Neural cell (in vitro differentiated cells): ENCODE measurements around the gene GIPC1. TPM values are rescaled to one million over a fixed set of nuclear protein-coding genes. Genes with fewer than 3 reads are reported as not detected.

Experiments
- H2AFZ ChIP-seq: fragments of 200-600, 300-800 bp; sonication (generic), shearing (Covaris generic); 2 replicates; pipeline ENCODE4 v1.6.0; 2014; ENCODE audit warnings: low read depth, mild to moderate bottlenecking, antibody characterized with exemption, low read length, moderate library complexity
- H3F3A ChIP-seq: fragments of 200-600 bp; shearing (Covaris generic); 2 replicates; pipeline ENCODE4 v1.6.1; 2016; ENCODE audit warnings: mild to moderate bottlenecking, moderate library complexity, mixed read lengths, antibody characterized with exemption, low read length; ENCODE audit not compliant: insufficient read depth, poor library complexity, severe bottlenecking
- H3K27ac ChIP-seq: fragments of 200-600, 300-800 bp; sonication (generic), shearing (Covaris generic); 2 replicates; pipeline ENCODE4 v1.5.1; 2014; ENCODE audit warnings: mild to moderate bottlenecking, low read length, moderate library complexity
- H3K27me3 ChIP-seq: fragments of 300-800, 200-600 bp; sonication (generic), shearing (Covaris generic); 2 replicates; pipeline ENCODE4 v1.6.0; 2014; ENCODE audit warnings: mild to moderate bottlenecking, low read depth, low read length, moderate library complexity; ENCODE audit not compliant: insufficient read depth
- H3K36me3 ChIP-seq: fragments of 300-800, 200-600 bp; sonication (generic), shearing (Covaris generic); 2 replicates; pipeline ENCODE4 v1.5.1; 2014; ENCODE audit warnings: mild to moderate bottlenecking, antibody characterized with exemption, low read length, moderate library complexity; ENCODE audit not compliant: insufficient read depth
- H3K4me2 ChIP-seq: fragments of 300-800, 200-600 bp; sonication (generic), shearing (Covaris generic); 2 replicates; pipeline ENCODE4 v1.6.0; 2014; ENCODE audit warnings: mild to moderate bottlenecking, low read length
- H3K4me3 ChIP-seq: fragments of 300-800, 200-600 bp; sonication (generic), shearing (Covaris generic); 2 replicates; pipeline ENCODE4 v1.5.1; 2014; ENCODE audit warnings: mild to moderate bottlenecking, low read length, moderate library complexity
- H3K79me2 ChIP-seq: fragments of 200-600 bp; shearing (Covaris generic); replicated peaks from 2 replicates; pipeline ENCODE4 v1.6.0; 2014; ENCODE audit warnings: mild to moderate bottlenecking, low read length, moderate library complexity; ENCODE audit not compliant: insufficient read depth
- H3K9ac ChIP-seq: fragments of 300-800, 200-600 bp; sonication (generic), shearing (Covaris generic); 2 replicates; pipeline ENCODE4 v1.6.1; 2016; ENCODE audit warnings: mild to moderate bottlenecking, low read length, mixed read lengths
- H3K9me2 ChIP-seq: fragments of 200-600 bp; shearing (Covaris generic); 2 replicates; pipeline ENCODE4 v1.6.1; 2016; ENCODE audit warnings: mild to moderate bottlenecking, low read length, mixed read lengths; ENCODE audit not compliant: insufficient read depth
- H3K9me3 ChIP-seq: fragments of 200-600, 300-800 bp; sonication (generic), shearing (Covaris generic); 2 replicates; pipeline ENCODE4 v1.6.1; 2016; ENCODE audit warnings: mild to moderate bottlenecking, mixed run types, low read length, moderate library complexity, mixed read lengths
- H4K20me1 ChIP-seq: fragments of 200-600 bp; shearing (Covaris generic); 2 replicates; pipeline ENCODE4 v1.6.1; 2016; ENCODE audit warnings: mild to moderate bottlenecking, mixed run types; ENCODE audit not compliant: insufficient read depth
- EP300 ChIP-seq: fragments of 450-650 bp; conservative IDR thresholded peaks from 2 replicates; pipeline ENCODE4 v1.6.1; 2014; ENCODE audit warnings: antibody characterized with exemption, mild to moderate bottlenecking, moderate library complexity; ENCODE audit not compliant: poor library complexity, severe bottlenecking
- EZH2 ChIP-seq: fragments of 200-600, 300-800 bp; shearing (Covaris generic), sonication (generic); IDR thresholded peaks from 2 replicates; pipeline ENCODE4 v1.6.1; 2014; ENCODE audit warnings: antibody characterized with exemption, low read length, borderline replicate concordance, mild to moderate bottlenecking; ENCODE audit not compliant: insufficient read depth, poor library complexity, severe bottlenecking
- MXI1 ChIP-seq: fragments of 450-650 bp; conservative IDR thresholded peaks from 2 replicates; pipeline ENCODE4 v1.6.1; 2014; ENCODE audit warnings: antibody characterized with exemption, mild to moderate bottlenecking; ENCODE audit not compliant: poor library complexity, severe bottlenecking
- POLR2AphosphoS5 ChIP-seq: IDR thresholded peaks from 2 replicates; pipeline ENCODE4 v1.6.1; 2012
- RAD21 ChIP-seq: fragments of 450-650 bp; conservative IDR thresholded peaks from 2 replicates; pipeline ENCODE4 v1.6.1; 2014; ENCODE audit warnings: antibody characterized with exemption, mild to moderate bottlenecking, moderate library complexity
- SMC3 ChIP-seq: fragments of 450-650 bp; conservative IDR thresholded peaks from 2 replicates; pipeline ENCODE4 v1.6.1; 2014; ENCODE audit warnings: antibody characterized with exemption, mild to moderate bottlenecking, moderate library complexity; ENCODE audit not compliant: poor library complexity
- TAF1 ChIP-seq: IDR thresholded peaks from 2 replicates; pipeline ENCODE4 v1.6.1; 2012; ENCODE audit warnings: low read depth
- polyA plus RNA-seq: library from polyadenylated mRNA; depleted of rRNA; stranded (reverse); fragments of >200 nt; gene quantifications from 2 replicates; pipeline ENCODE4 v1.2.3, GENCODE V29; 2014
- TF ChIP-seq, protein P1 (sequence below): fragments of 450-650 bp; IDR thresholded peaks from 2 replicates; pipeline ENCODE4 v1.5.1; 2014; ENCODE audit warnings: antibody characterized with exemption, mild to moderate bottlenecking, moderate library complexity; ENCODE audit not compliant: poor library complexity, severe bottlenecking
- TF ChIP-seq, protein P2 (sequence below): IDR thresholded peaks from 2 replicates; pipeline ENCODE4 v1.6.1; 2012; ENCODE audit warnings: borderline replicate concordance

GIPC1 gene
- polyA plus RNA-seq, 1 donor from 2014 or later = 128 TPM

DNA sequence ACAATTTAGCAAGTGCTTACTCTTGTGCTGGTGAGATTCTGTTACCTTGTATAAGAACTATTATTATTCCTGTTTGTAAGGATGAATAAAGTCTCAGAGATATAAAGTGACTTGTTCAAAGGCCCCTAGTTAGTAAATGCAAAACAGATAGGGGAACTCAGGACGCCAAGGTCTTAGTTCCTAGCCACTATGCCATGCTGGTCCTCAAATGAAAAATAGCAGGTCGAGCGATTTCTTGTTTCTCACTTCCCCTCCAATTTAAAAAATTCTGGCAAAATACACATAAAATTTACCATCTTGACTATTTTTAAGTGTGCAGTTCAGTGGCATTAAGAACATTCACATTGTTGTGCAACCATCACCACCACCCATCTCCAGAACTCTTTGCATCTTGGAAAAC, 34.6 kb upstream of the GIPC1 start:
- Histone ChIP-seq H3F3A (no peaks in the 10 kb centered on the region), H3K4me3 (peak overlapping the region; percentile 82), H3K4me2 (peak overlapping the region; percentile 93), H3K27ac (peak overlapping the region; percentile 70), H3K9ac (peak overlapping the region; percentile 60), H2AFZ (no peak overlapping the region), H3K79me2 (peaks cover 18% of the 10 kb centered on the region), H3K9me3 (no peaks in the 10 kb centered on the region), H4K20me1 (no peaks in the 10 kb centered on the region), H3K27me3 (no peaks in the 10 kb centered on the region), H3K36me3 (no peaks in the 10 kb centered on the region), H3K9me2 (no peaks in the 10 kb centered on the region)
- TF ChIP-seq POLR2AphosphoS5 (no peak), EZH2 (no peak), EP300 (no peak), RAD21 (no peak), MXI1 (no peak), TAF1 (no peak), SMC3 (no peak)
- TF ChIP-seq, protein P1, sequence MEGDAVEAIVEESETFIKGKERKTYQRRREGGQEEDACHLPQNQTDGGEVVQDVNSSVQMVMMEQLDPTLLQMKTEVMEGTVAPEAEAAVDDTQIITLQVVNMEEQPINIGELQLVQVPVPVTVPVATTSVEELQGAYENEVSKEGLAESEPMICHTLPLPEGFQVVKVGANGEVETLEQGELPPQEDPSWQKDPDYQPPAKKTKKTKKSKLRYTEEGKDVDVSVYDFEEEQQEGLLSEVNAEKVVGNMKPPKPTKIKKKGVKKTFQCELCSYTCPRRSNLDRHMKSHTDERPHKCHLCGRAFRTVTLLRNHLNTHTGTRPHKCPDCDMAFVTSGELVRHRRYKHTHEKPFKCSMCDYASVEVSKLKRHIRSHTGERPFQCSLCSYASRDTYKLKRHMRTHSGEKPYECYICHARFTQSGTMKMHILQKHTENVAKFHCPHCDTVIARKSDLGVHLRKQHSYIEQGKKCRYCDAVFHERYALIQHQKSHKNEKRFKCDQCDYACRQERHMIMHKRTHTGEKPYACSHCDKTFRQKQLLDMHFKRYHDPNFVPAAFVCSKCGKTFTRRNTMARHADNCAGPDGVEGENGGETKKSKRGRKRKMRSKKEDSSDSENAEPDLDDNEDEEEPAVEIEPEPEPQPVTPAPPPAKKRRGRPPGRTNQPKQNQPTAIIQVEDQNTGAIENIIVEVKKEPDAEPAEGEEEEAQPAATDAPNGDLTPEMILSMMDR = no peak
- TF ChIP-seq, protein P2, sequence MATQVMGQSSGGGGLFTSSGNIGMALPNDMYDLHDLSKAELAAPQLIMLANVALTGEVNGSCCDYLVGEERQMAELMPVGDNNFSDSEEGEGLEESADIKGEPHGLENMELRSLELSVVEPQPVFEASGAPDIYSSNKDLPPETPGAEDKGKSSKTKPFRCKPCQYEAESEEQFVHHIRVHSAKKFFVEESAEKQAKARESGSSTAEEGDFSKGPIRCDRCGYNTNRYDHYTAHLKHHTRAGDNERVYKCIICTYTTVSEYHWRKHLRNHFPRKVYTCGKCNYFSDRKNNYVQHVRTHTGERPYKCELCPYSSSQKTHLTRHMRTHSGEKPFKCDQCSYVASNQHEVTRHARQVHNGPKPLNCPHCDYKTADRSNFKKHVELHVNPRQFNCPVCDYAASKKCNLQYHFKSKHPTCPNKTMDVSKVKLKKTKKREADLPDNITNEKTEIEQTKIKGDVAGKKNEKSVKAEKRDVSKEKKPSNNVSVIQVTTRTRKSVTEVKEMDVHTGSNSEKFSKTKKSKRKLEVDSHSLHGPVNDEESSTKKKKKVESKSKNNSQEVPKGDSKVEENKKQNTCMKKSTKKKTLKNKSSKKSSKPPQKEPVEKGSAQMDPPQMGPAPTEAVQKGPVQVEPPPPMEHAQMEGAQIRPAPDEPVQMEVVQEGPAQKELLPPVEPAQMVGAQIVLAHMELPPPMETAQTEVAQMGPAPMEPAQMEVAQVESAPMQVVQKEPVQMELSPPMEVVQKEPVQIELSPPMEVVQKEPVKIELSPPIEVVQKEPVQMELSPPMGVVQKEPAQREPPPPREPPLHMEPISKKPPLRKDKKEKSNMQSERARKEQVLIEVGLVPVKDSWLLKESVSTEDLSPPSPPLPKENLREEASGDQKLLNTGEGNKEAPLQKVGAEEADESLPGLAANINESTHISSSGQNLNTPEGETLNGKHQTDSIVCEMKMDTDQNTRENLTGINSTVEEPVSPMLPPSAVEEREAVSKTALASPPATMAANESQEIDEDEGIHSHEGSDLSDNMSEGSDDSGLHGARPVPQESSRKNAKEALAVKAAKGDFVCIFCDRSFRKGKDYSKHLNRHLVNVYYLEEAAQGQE = no peak

DNA sequence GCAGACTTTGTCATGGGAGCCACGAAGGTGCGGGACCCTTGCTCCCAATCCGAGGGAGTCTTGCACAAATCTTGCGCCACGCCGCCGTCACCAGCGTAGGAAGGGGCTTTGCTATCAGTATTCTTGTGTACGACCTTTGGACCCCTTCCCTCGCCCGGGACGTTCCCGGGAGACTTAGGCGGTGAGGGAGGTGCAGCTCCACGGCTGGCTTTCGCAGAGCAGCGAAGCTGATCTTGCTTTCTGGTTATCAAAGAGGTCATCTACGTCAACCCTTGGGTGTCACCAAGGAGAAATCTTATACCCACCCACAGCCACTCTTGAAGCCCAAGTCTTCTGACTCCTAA, 34.0 kb upstream of the GIPC1 start:
- Histone ChIP-seq H3F3A (no peaks in the 10 kb centered on the region), H3K9ac (peak overlapping the region; percentile 60), H3K27me3 (no peaks in the 10 kb centered on the region), H2AFZ (peak overlapping the region; percentile 29), H3K4me2 (peak overlapping the region; percentile 93), H3K36me3 (no peaks in the 10 kb centered on the region), H3K27ac (peak overlapping the region; percentile 70), H3K9me3 (no peaks in the 10 kb centered on the region), H3K9me2 (no peaks in the 10 kb centered on the region), H3K4me3 (peak overlapping the region; percentile 82), H4K20me1 (no peaks in the 10 kb centered on the region), H3K79me2 (peaks cover 18% of the 10 kb centered on the region)
- TF ChIP-seq RAD21 (no peak), MXI1 (peak; percentile 68)
